H1 (cell line): ENCODE results near the gene STARD9. TPM values are rescaled to one million over a fixed set of nuclear protein-coding genes. Genes with fewer than 3 reads are reported as not detected.

Source experiments
- EGR1 ChIP-seq: IDR thresholded peaks from 2 replicates; pipeline ENCODE4 v1.6.1; 2011; ENCODE audit warnings: low read depth, low read length, borderline replicate concordance
- NANOG ChIP-seq: IDR thresholded peaks from 2 replicates; pipeline ENCODE4 v1.6.1; 2011; ENCODE audit warnings: low read length, low read depth, mild to moderate bottlenecking, inconsistent platforms; ENCODE audit not compliant: insufficient read depth, poor library complexity, severe bottlenecking
- polyA plus RNA-seq, 7 experiments: library from polyadenylated mRNA; depleted of rRNA in 3 of 7; stranded (reverse) in 5 of 7; unstranded in 2 of 7; fragments of >200 nt in 5 of 7; fragments of 200-250 nt in 2 of 7; gene quantifications; 1 replicate in 5 of 7; 2 replicates in 1 of 7; 4 replicates in 1 of 7; pipeline versions ENCODE4 v1.2.1 to v1.2.3, GENCODE V29; 2011 to 2013; ENCODE audit warnings: missing spikeins in 2 of 7, mixed read lengths in 2 of 7
- total RNA-seq: library from RNA; stranded (reverse); fragmentation: NEBNext Ultra II Directional; extraction: Animal tissue kit (Norgen Biotek cat#: 25700); gene quantifications from 2 replicates; pipeline ENCODE4 v1.2.1, GENCODE V29; 2021
- TF ChIP-seq, protein P1 (sequence below): IDR thresholded peaks from 2 replicates; pipeline ENCODE4 v1.6.1; 2012; ENCODE audit warnings: low read length, inconsistent platforms

Gene STARD9
- total and polyA plus RNA-seq, 2 of the 8 experiments (the other 6 are each of a cell fraction or from before 2014, with no cell fraction given), result 2.8 to 7.0 TPM

DNA sequence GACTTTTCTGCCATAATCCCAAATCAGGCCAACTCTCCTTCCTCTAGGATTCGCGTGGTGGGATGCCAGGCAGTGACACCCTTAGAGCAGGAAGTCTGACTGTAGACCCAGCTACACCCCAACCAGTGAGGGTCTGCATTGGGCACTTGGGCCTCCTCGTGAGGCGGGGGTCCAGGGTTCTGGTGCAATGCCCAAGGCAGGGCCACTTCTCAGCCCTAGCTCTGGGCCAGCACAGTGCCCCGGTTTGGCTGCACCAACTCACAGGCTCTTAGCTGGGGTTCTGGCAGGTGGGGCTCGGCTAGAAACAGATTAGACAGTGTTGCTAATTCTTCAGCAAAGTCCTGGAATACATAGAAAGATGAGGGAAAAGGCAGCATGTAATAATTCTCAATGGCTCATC lies 148.9 kb downstream of the STARD9 start (continued):
- TF ChIP-seq, protein P1, sequence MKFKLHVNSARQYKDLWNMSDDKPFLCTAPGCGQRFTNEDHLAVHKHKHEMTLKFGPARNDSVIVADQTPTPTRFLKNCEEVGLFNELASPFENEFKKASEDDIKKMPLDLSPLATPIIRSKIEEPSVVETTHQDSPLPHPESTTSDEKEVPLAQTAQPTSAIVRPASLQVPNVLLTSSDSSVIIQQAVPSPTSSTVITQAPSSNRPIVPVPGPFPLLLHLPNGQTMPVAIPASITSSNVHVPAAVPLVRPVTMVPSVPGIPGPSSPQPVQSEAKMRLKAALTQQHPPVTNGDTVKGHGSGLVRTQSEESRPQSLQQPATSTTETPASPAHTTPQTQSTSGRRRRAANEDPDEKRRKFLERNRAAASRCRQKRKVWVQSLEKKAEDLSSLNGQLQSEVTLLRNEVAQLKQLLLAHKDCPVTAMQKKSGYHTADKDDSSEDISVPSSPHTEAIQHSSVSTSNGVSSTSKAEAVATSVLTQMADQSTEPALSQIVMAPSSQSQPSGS, result no peak
- TF ChIP-seq EGR1 (no peak), NANOG (no peak)
